Measurements from ENCODE around the gene MAML3. TPM values are rescaled to one million over a fixed set of nuclear protein-coding genes. Genes with fewer than 3 reads are reported as not detected.

The MAML3 gene
- total and polyA plus RNA-seq, 2 of the 13 experiments (the other 11 are each of a cell fraction or from before 2014, with no cell fraction given), result 0.05 to 0.13 TPM

GRCh38 chr4:139773560-139774318, 380.2 kb downstream of the MAML3 start:
- no peak for DNase-seq (ENCODE audit: low spot score)
- no peaks in the 10 kb centered on the region for H4K20me1 ChIP-seq (ENCODE audit: insufficient read depth, low read length)
- TF ChIP-seq ZNF205 (CRISPR knock-in tag; IDR thresholded peaks at IDR 0.05) (no peak), PAXIP1 (CRISPR knock-in tag; conservative IDR thresholded peaks at IDR 0.05) (no peak), PREB (CRISPR knock-in tag; IDR thresholded peaks at IDR 0.05) (no peak), ZNF354B (CRISPR knock-in tag; IDR thresholded peaks at IDR 0.05) (no peak), ZBTB20 (CRISPR knock-in tag; IDR thresholded peaks at IDR 0.05; ENCODE audit: borderline replicate concordance, low read depth) (no peak), DNMT1 (CRISPR knock-in tag; IDR thresholded peaks at IDR 0.05) (no peak), ZNF329 (CRISPR knock-in tag; IDR thresholded peaks at IDR 0.05; ENCODE audit: low read depth) (no peak), ZNF12 (CRISPR knock-in tag; IDR thresholded peaks at IDR 0.05) (no peak), ZNF549 (CRISPR knock-in tag; IDR thresholded peaks at IDR 0.05) (no peak), ZNF33A (CRISPR knock-in tag; IDR thresholded peaks at IDR 0.05; ENCODE audit: borderline replicate concordance) (no peak), DZIP1 (CRISPR knock-in tag; IDR thresholded peaks at IDR 0.05) (no peak), WIZ (CRISPR knock-in tag; IDR thresholded peaks at IDR 0.05) (no peak)
- no peak overlapping the region for H3K4me2 ChIP-seq (ENCODE audit: low read depth, low read length)
- BruUV-seq (replicated peaks), result no TSS peak
- in situ Hi-C loops (cut with HindIII; ENCODE audit: extremely low pct_ligation_motif_present, low pct_unique_long_range_greater_than_20kb) (no loop called here), intact Hi-C loops (cut with micrococcal nuclease; ENCODE audit: unreplicated experiment) (no loop called here)
- FAIRE-seq, result no peak
- POLR2A ChIA-PET, result no interaction called here
- WGBS (ENCODE audit: low lambda C conversion rate), result 33% methylated on average over 6 of the region's 6 CpGs
- no peaks in the 10 kb centered on the region; a peak in 1 of 5 replicates for H3K27me3 ChIP-seq (ENCODE audit: control insufficient read depth in 1 of 2, insufficient read depth in 2 of 2, low read length in 2 of 2)
- H3K36me3 ChIP-seq (replicated peaks in 1 of 2; ENCODE audit: control insufficient read depth in 1 of 2, insufficient read depth in 2 of 2, low read length in 2 of 2), result no peaks in the 10 kb centered on the region
- no peaks in the 10 kb centered on the region for H3K9me3 ChIP-seq (ENCODE audit: low read length)
- no peak for ATAC-seq
- H3K4me3 ChIP-seq (replicated peaks in 1 of 3; ENCODE audit: insufficient read depth in 1 of 3, low read depth in 2 of 3, low read length in 3 of 3), result no peak overlapping the region
- CTCF ChIA-PET (ENCODE audit: low intra/inter-chr PET ratio, low total read pairs), result no interaction called here
- no peaks in the 10 kb centered on the region for H3K79me2 ChIP-seq (ENCODE audit: insufficient read depth, low read length)
- no peak overlapping the region for H3K27ac ChIP-seq (ENCODE audit: extremely low read length, insufficient read depth, low read length)
- no peak overlapping the region for H2AFZ ChIP-seq (ENCODE audit: low read length)
- no peak overlapping the region for H3K9ac ChIP-seq (ENCODE audit: insufficient read depth, low read depth, low read length)
- peaks cover 20% of the 10 kb centered on the region for H3K4me1 ChIP-seq (ENCODE audit: insufficient read depth, low read length)

Measured in HepG2 (cell line).